SK-N-SH treated with all-trans-retinoic acid at 6 μM for 48 hours (cell line): ENCODE data around the gene PDPR.
"Not testable (repeated sequence)": the region's sequence is repeated elsewhere in the genome, so short reads cannot be mapped to it uniquely, and the experiment has no call there.

Source experiments
- CREB5 ChIP-seq: fragments of 250-450 bp; sonication (Bioruptor Pico); IDR thresholded peaks from 2 replicates; pipeline ENCODE4 v1.5.1; 2020; ENCODE audit warnings: low read depth, mild to moderate bottlenecking, moderate library complexity
- POU6F1 ChIP-seq: fragments of 250-450 bp; sonication (Bioruptor Pico); IDR thresholded peaks from 2 replicates; pipeline ENCODE4 v1.8.0; 2021; ENCODE audit warnings: low read depth, mild to moderate bottlenecking, moderate library complexity, borderline replicate concordance
- ZFP30 ChIP-seq: fragments of 450-650 bp; formaldehyde crosslinking; IDR thresholded peaks from 2 replicates; pipeline ENCODE4 v1.5.0; 2022; ENCODE audit warnings: mild to moderate bottlenecking, moderate library complexity
- TF ChIP-seq, protein P1 (sequence below): fragments of 250-450 bp; sonication (Bioruptor Pico); IDR thresholded peaks from 2 replicates; pipeline ENCODE4 v1.8.0; 2020; ENCODE audit warnings: mild to moderate bottlenecking, moderate library complexity, borderline replicate concordance

DNA sequence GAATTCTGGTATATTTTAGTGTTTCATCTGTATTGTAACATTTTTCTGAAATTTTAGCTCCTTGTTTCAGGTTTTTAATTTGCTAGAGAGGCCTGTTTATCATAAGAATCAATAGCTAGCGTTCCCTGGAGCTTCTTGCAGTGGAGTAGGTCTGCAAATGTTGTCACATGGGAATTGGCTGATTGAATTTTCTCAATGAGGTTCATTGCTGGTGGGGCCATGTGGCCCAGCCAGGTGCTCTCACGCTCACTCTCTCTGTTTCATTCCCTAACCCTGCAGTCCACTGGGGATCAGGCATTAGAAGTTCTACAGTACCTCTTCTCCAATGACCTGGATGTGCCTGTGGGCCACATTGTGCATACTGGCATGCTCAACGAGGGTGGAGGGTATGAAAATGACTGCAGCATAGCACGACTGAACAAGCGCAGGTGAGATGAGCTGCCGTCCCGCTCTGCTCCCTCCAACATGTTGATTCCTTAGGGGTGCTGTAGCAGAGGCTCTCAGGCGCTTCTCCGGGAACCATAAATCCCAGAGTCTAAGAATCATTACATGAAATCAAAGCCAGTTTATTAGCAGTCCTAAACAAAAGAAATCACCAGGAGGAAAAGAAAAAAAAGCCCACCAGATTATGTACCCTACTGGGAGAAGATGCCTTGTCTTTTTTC is 29.2 kb downstream of the PDPR start:
- not testable (repeated sequence) for TF ChIP-seq POU6F1, CREB5, ZFP30 (CRISPR knock-in tag)
- TF ChIP-seq, protein P1, sequence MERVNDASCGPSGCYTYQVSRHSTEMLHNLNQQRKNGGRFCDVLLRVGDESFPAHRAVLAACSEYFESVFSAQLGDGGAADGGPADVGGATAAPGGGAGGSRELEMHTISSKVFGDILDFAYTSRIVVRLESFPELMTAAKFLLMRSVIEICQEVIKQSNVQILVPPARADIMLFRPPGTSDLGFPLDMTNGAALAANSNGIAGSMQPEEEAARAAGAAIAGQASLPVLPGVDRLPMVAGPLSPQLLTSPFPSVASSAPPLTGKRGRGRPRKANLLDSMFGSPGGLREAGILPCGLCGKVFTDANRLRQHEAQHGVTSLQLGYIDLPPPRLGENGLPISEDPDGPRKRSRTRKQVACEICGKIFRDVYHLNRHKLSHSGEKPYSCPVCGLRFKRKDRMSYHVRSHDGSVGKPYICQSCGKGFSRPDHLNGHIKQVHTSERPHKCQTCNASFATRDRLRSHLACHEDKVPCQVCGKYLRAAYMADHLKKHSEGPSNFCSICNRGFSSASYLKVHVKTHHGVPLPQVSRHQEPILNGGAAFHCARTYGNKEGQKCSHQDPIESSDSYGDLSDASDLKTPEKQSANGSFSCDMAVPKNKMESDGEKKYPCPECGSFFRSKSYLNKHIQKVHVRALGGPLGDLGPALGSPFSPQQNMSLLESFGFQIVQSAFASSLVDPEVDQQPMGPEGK (CRISPR knock-in tag) = not testable (repeated sequence)
